AG04450 (cell line): ENCODE results near the gene SPTBN5. TPM values are rescaled to one million over a fixed set of nuclear protein-coding genes. Genes with fewer than 3 reads are reported as not detected.

Experiments
- CTCF ChIA-PET: fragments of 300-600, 350-600 bp; formaldehyde crosslinking; extraction: SDS; loops from one replicate; lab custom pipeline; 2022; ENCODE audit warnings: antibody characterized with exemption, inconsistent platforms; lab: Charles Lee
- POLR2A ChIA-PET: fragments of 350-600 bp; formaldehyde crosslinking; extraction: SDS; loops from one replicate; lab custom pipeline; 2021; ENCODE audit warnings: antibody characterized with exemption, inconsistent platforms; lab: Yijun Ruan, JAX
- DNase-seq: peaks from one replicate; pipeline ENCODE4 v3.0.0-alpha.2; 2011; ENCODE audit warnings: low read depth, low spot score
- H3K27ac ChIP-seq: one replicate; pipeline ENCODE4 v1.5.1; 2012; ENCODE audit warnings: low read depth, low read length, control low read depth
- H3K27me3 ChIP-seq: one replicate; pipeline ENCODE4 v1.6.0; 2012; ENCODE audit warnings: low read length; ENCODE audit not compliant: control insufficient read depth, insufficient read depth
- H3K4me3 ChIP-seq: 2 replicates; pipeline ENCODE4 v1.5.1; 2011; ENCODE audit warnings: mild to moderate bottlenecking, low read depth, low read length, control low read depth
- H3K9me3 ChIP-seq: 2 replicates; pipeline ENCODE4 v1.5.1; 2012; ENCODE audit warnings: low read length; ENCODE audit not compliant: control insufficient read depth, insufficient read depth
- polyA plus RNA-seq: library from polyadenylated mRNA; depleted of rRNA; stranded (reverse); fragments of >200 nt; gene quantifications from 2 replicates; pipeline ENCODE4 v1.2.3, GENCODE V29; 2011
- TF ChIP-seq, protein P1 (sequence below): IDR thresholded peaks from 2 replicates; pipeline ENCODE4 v1.5.1; 2011; ENCODE audit warnings: low read depth, low read length, control low read depth, inconsistent platforms

Gene SPTBN5
- polyA plus RNA-seq, 1 experiment, result 0.14 TPM

DNA sequence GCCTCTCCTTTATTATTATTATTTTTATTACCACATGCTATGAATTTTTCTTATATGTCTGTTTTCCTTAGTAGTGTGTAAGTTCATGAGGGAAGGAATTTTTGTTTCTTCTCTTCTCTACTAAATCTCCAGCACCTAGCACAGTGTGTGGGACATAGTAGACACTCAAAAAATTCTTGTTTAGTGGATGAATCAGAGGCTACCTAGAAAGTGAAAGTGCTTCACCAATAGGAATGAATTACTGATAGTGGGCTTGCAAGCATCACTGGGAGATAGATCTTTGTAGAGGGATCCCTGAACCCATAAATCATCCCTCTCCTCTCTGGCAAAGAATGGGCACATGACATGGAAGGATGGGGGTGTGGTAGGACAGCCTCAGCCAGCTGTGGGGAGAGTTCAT lies 8.5 kb downstream of the SPTBN5 start:
- TF ChIP-seq, protein P1, sequence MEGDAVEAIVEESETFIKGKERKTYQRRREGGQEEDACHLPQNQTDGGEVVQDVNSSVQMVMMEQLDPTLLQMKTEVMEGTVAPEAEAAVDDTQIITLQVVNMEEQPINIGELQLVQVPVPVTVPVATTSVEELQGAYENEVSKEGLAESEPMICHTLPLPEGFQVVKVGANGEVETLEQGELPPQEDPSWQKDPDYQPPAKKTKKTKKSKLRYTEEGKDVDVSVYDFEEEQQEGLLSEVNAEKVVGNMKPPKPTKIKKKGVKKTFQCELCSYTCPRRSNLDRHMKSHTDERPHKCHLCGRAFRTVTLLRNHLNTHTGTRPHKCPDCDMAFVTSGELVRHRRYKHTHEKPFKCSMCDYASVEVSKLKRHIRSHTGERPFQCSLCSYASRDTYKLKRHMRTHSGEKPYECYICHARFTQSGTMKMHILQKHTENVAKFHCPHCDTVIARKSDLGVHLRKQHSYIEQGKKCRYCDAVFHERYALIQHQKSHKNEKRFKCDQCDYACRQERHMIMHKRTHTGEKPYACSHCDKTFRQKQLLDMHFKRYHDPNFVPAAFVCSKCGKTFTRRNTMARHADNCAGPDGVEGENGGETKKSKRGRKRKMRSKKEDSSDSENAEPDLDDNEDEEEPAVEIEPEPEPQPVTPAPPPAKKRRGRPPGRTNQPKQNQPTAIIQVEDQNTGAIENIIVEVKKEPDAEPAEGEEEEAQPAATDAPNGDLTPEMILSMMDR, result no peak
- ChIA-PET POLR2A (no interaction called here), CTCF (no interaction called here)
- Histone ChIP-seq H3K4me3 (no peak overlapping the region), H3K27me3 (peaks cover 12% of the 10 kb centered on the region), H3K9me3 (no peaks in the 10 kb centered on the region; the same call in 1 of the 2 replicates), H3K27ac (no peak overlapping the region)
- DNase-seq, result no peak

DNA sequence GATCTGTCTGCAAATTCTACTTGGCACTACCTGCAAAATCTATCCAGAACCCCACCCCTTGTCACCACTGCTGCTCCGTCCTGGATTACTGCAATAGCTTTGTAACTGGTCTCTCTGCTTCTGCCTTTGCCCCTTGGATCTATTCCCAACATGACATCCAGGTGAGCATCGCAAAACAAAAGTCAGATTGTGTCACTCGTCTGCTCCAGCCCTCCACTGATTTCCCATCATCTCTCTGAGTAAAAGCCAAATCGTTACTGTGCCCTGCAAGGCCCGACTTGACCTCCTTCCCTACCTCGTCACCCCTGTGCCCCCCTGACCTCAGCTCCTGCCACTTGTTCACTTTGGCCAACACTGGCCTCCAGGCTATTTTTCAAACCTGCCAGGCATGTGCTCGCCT lies 9.4 kb downstream of the SPTBN5 start:
- POLR2A ChIA-PET, result no interaction called here
- TF ChIP-seq, protein P1, result no peak
- peaks cover 18% of the 10 kb centered on the region for H3K27me3 ChIP-seq
- H3K4me3 ChIP-seq, result no peak overlapping the region
- no peak for DNase-seq
- H3K27ac ChIP-seq, result no peak overlapping the region
- CTCF ChIA-PET, result no interaction called here
- no peaks in the 10 kb centered on the region; the same call in 1 of the 2 replicates for H3K9me3 ChIP-seq

DNA sequence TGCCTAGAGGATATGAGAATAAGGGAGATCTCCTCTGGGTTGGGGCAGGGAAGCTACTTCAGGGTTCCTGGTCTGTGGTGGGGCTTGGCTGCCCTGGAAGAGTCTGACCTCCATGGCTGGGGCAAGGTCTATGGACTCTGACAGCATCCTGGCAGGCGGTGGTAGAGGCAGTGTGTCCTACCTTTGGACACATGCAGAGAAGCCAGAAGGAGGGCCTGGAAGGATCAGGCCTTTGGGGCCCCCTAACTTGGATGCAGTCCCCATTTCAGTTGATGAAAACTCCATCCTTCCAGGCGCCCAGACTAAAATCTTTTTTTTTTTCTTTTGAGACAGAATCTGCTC lies 10.4 kb downstream of the SPTBN5 start:
- TF ChIP-seq, protein P1, result no peak
- POLR2A ChIA-PET, result no interaction called here
- no peak overlapping the region for H3K27ac ChIP-seq
- H3K4me3 ChIP-seq, result no peak overlapping the region
- H3K9me3 ChIP-seq, result no peaks in the 10 kb centered on the region; the same call in 1 of the 2 replicates
- peaks cover 22% of the 10 kb centered on the region for H3K27me3 ChIP-seq
- CTCF ChIA-PET, result interaction anchor here (1.9 kb wide), 1 partner anchor 21 kb away, joined by 5 read pairs; no protein-coding TSS in a partner anchor
- DNase-seq, result no peak

DNA sequence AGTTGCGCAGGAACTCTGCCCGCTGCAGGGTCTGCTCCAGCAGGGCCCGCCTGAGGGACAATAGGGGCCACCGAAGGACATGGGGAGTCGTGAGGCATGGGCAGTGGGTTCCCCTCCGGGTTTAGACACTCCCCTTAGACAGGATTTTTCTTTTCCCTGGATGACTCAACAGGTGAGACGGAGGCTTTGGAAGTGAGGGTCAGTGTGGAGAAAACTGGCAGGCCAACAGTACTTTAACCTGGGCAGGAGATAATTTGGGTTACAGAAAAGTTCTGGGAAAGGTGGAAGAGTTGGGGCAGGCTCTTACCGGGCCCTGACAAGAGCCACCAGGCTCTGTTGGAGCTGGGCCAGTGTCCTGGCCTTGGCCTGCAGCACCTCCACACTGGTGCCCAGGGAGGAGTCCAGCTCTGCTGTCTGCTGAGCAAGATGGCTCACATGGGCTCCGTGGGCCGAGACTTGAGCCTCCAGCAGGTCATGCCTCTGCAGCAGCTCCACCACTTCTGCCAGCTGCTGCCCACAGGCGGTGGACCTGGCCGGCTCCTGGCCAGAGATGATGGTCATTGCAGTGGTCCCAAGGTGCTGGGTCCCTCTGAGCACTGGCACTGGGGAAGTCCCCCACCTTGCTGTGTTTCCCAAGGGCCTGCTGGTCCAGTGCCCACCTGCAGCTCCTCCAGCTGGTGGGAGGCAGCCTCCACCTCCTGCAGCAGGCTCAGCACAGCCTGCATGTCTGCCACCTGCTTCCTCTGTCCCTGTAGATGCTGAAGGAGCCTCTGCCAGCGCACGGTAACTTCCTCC lies 11.0 kb downstream of the SPTBN5 start:
- DNase-seq, result no peak
- H3K27me3 ChIP-seq, result peaks cover 26% of the 10 kb centered on the region
- H3K27ac ChIP-seq, result no peak overlapping the region
- H3K4me3 ChIP-seq, result no peak overlapping the region
- CTCF ChIA-PET, result interaction anchor here (1.9 kb wide), 1 partner anchor 22 kb away, joined by 5 read pairs; no protein-coding TSS in a partner anchor
- H3K9me3 ChIP-seq, result no peaks in the 10 kb centered on the region; the same call in 1 of the 2 replicates
- POLR2A ChIA-PET, result no interaction called here
- TF ChIP-seq, protein P1, result no peak
